Measurements from ENCODE around the gene CTBP2.

CTBP2 gene

GRCh38 chr10:125096371-125096770, 64.0 kb downstream of the CTBP2 start:
- Histone ChIP-seq H3K27me3 (replicated peaks; ENCODE audit: insufficient read depth, low read length) (peaks cover 79% of the 10 kb centered on the region), H3K27ac (ENCODE audit: low read length) (no peak overlapping the region), H3K9ac (ENCODE audit: low read length) (no peak overlapping the region), H3K79me2 (ENCODE audit: low read length) (no peaks in the 10 kb centered on the region), H2AFZ (ENCODE audit: low read length) (no peak overlapping the region), H3K4me1 (ENCODE audit: low read length) (no peaks in the 10 kb centered on the region), H4K20me1 (ENCODE audit: insufficient read depth, low read length) (no peaks in the 10 kb centered on the region), H3K4me3 (ENCODE audit: low read length) (no peak overlapping the region), H3K9me3 (replicated peaks; ENCODE audit: insufficient read depth, low read length) (no peaks in the 10 kb centered on the region), H3F3A (ENCODE audit: insufficient read depth, low read length) (no peaks in the 10 kb centered on the region), H3K4me2 (ENCODE audit: low read depth, low read length) (no peak overlapping the region), H3K36me3 (replicated peaks; ENCODE audit: insufficient read depth, low read length) (no peaks in the 10 kb centered on the region), H3K9me2 (replicated peaks; ENCODE audit: insufficient read depth, low read length) (no peaks in the 10 kb centered on the region)
- TF ChIP-seq EZH2phosphoT487 (IDR thresholded peaks at IDR 0.05; ENCODE audit: low read length) (no peak), EZH2 (optimal IDR thresholded peaks at IDR 0.05; ENCODE audit: low read depth, low read length) (no peak)
- TF ChIP-seq, protein P1, sequence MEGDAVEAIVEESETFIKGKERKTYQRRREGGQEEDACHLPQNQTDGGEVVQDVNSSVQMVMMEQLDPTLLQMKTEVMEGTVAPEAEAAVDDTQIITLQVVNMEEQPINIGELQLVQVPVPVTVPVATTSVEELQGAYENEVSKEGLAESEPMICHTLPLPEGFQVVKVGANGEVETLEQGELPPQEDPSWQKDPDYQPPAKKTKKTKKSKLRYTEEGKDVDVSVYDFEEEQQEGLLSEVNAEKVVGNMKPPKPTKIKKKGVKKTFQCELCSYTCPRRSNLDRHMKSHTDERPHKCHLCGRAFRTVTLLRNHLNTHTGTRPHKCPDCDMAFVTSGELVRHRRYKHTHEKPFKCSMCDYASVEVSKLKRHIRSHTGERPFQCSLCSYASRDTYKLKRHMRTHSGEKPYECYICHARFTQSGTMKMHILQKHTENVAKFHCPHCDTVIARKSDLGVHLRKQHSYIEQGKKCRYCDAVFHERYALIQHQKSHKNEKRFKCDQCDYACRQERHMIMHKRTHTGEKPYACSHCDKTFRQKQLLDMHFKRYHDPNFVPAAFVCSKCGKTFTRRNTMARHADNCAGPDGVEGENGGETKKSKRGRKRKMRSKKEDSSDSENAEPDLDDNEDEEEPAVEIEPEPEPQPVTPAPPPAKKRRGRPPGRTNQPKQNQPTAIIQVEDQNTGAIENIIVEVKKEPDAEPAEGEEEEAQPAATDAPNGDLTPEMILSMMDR (IDR thresholded peaks at IDR 0.05; ENCODE audit: low read length) = no peak
- peak; percentile 20 for DNase-seq

- no peak overlapping the region for H3K4me2 ChIP-seq (ENCODE audit: low read depth, low read length)
- no peak overlapping the region for H3K27ac ChIP-seq (ENCODE audit: low read length)
- no peaks in the 10 kb centered on the region for H3F3A ChIP-seq (ENCODE audit: insufficient read depth, low read length)
- no peaks in the 10 kb centered on the region for H3K4me1 ChIP-seq (ENCODE audit: low read length)
- no peaks in the 10 kb centered on the region for H3K9me3 ChIP-seq (replicated peaks; ENCODE audit: insufficient read depth, low read length)
- H3K27me3 ChIP-seq (replicated peaks; ENCODE audit: insufficient read depth, low read length) = peaks cover 79% of the 10 kb centered on the region
- no peaks in the 10 kb centered on the region for H3K79me2 ChIP-seq (ENCODE audit: low read length)
- no peaks in the 10 kb centered on the region for H4K20me1 ChIP-seq (ENCODE audit: insufficient read depth, low read length)
- no peak overlapping the region for H3K9ac ChIP-seq (ENCODE audit: low read length)
- no peaks in the 10 kb centered on the region for H3K9me2 ChIP-seq (replicated peaks; ENCODE audit: insufficient read depth, low read length)
- no peaks in the 10 kb centered on the region for H3K36me3 ChIP-seq (replicated peaks; ENCODE audit: insufficient read depth, low read length)
- no peak overlapping the region for H3K4me3 ChIP-seq (ENCODE audit: low read length)
- H2AFZ ChIP-seq (ENCODE audit: low read length) = no peak overlapping the region
- DNase-seq = no peak
- no peak for TF ChIP-seq EZH2phosphoT487 (IDR thresholded peaks at IDR 0.05; ENCODE audit: low read length)
- TF ChIP-seq, protein P1 (IDR thresholded peaks at IDR 0.05; ENCODE audit: low read length) = no peak
These were observed 64.6 kb downstream of the CTBP2 start for GRCh38 chr10:125095776-125096175.

DNA sequence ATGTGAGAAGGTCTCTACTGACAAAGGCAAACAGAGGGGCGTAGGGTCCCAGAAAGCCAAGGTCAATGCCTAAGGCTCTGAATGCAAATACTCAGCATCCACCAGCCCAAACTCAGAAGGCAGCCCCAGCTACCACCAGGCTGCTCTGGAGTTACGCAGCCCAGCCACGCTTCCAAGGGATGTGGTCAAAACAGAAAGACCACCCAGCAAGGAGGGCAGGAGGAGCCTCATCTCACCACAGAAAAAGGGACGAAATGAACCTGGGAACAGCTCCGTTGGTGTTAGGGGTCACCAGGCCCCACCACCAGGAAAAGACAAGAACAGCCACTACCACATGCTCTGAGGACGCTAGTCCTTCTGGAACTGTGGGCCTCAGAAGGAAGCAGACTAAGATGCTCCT, 65.1 kb downstream of the CTBP2 start:
- Histone ChIP-seq H3K4me1 (ENCODE audit: low read length) (no peaks in the 10 kb centered on the region), H2AFZ (ENCODE audit: low read length) (no peak overlapping the region), H3K36me3 (replicated peaks; ENCODE audit: insufficient read depth, low read length) (no peaks in the 10 kb centered on the region), H4K20me1 (ENCODE audit: insufficient read depth, low read length) (no peaks in the 10 kb centered on the region), H3K9me3 (replicated peaks; ENCODE audit: insufficient read depth, low read length) (no peaks in the 10 kb centered on the region), H3K4me3 (ENCODE audit: low read length) (no peak overlapping the region), H3K27me3 (replicated peaks; ENCODE audit: insufficient read depth, low read length) (peaks cover 77% of the 10 kb centered on the region), H3K9ac (ENCODE audit: low read length) (no peak overlapping the region), H3K27ac (ENCODE audit: low read length) (no peak overlapping the region), H3K9me2 (replicated peaks; ENCODE audit: insufficient read depth, low read length) (no peaks in the 10 kb centered on the region), H3K79me2 (ENCODE audit: low read length) (no peaks in the 10 kb centered on the region), H3F3A (ENCODE audit: insufficient read depth, low read length) (no peaks in the 10 kb centered on the region), H3K4me2 (ENCODE audit: low read depth, low read length) (no peak overlapping the region)
- TF ChIP-seq, protein P1 (IDR thresholded peaks at IDR 0.05; ENCODE audit: low read length) = no peak
- TF ChIP-seq EZH2 (optimal IDR thresholded peaks at IDR 0.05; ENCODE audit: low read depth, low read length) (no peak), EZH2phosphoT487 (IDR thresholded peaks at IDR 0.05; ENCODE audit: low read length) (no peak)
- no peak for DNase-seq

Data from MM.1S (cell line).